SK-MEL-5 (cell line): ENCODE data around the gene TMEM92. TPM values are rescaled to one million over a fixed set of nuclear protein-coding genes. Genes with fewer than 3 reads are reported as not detected.

Experiments
- DNase-seq: peaks from one replicate; pipeline ENCODE4 v3.0.0-alpha.2; 2016; ENCODE audit warnings: low read depth, low spot score
- in situ Hi-C: cut with HindIII; loops from 2 replicates; pipeline ENCODE4 v1.10.0; 2016; ENCODE audit warnings: low sequenced_read_pairs, high pct_unique_total_duplicates, low pct_unique_long_range_greater_than_20kb
- total RNA-seq: library from RNA; depleted of rRNA; stranded (reverse); fragments of >200 nt; shearing (Covaris generic); gene quantifications from 2 replicates; pipeline ENCODE4 v1.2.3, GENCODE V29; 2014

The TMEM92 gene
- total RNA-seq, 1 experiment from 2014 or later, result 0.08 TPM

DNA sequence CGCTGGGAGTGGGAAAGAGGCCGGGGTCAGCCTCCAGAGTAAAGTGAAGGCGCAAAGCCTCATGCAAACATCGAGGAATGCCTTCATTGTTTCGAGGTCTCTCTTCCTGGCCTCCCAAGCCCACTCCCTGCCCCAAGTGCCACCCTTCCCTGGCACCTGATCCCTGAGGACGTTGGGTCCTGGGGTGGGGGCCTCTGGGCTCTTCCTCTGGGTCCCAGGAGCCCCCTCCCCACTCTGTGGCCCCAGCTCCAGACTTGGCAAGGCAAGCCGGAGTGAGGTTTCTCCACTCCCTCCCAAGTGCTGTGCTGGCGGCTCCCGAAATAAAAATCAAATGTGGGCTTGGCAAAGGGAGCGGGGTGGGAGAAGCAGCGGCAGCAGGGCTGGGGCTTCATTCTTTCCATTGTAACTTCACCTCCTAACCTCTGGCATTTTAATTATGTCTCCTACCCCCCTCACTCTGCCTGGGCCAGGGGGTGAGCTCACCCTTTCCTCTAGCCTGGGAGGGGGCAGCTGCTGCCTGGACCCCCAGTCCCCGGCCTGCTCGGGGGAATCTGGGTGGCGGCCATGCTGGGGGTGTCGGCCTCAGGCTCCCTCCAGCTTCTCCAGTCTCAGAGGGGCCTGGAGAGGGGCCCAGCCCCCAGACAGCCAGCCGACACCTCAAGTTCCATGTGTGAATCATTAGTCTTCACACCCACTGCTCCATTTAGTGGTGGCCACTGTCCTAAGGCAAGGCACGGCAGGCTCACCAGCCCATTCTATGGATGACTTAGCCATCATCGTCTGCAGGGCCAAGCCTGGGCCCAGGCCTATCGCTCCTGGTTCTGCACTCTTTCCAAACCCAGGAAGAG, 14.6 kb upstream of the TMEM92 start:
- in situ Hi-C loops, result no loop called here
- no peak for DNase-seq

DNA sequence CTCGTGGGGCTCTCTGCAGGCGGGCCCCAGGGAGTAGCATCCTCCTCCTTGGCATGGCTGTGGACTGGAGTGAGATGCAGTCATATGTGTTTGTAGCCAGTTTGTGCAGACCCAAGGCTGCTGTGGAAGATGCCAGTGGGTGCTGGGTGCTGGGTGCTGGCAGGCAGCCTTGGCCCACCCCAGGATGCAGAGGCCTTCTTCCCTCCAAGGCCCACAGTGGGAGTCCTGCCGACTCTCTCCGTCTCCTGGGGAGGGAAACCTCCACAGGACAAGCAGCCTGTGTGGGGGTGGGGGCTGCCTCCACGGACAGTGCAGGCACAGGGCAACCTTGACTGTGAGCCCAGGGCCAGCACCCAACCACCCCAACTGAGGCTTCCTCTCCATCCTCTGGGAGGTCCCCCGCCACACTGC, 13.8 kb upstream of the TMEM92 start:
- in situ Hi-C loops, result no loop called here
- DNase-seq, result no peak

DNA sequence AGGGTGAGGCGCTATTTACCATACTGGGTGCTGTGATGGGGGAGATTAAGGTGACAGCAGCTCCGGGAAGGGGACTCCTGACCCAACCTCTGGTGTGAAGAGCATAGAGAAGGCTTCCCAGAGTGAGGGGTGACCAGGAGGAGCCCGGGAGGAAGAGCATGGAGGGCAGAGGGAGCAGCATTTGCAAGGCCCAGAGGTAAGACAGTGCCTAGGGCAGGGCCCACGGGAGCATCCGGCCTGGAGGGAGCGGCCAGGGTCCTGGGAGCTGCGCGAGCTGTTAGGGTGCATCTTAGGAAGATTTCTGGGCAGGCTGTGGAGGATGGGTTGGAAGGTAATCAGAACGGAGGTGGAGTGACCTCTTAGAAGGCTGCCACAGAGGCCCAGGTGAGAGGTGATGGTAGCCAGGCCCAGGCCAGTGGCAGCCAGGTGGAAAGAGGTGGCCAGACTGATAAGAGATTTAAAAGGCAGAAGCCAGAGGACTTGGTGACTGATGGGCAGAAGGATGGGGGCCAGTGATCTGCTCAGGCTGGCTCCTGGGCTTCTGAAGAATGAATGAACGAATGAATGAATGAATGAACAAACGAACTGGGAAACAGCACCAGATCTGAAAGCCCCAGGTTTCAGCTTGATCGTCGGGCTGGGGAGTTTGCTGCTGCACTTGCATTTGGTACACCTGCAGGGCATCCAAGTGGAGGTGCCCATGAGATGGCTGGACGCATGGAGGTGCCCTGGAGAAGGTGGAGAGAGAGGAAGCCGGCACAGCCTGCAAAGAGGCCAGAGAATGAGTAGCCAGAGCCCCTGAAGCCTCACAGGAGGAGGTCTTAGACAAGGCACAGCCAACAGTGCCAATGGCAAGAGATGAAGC, 13.0 kb upstream of the TMEM92 start:
- no peak for DNase-seq
- in situ Hi-C loops, result no loop called here

DNA sequence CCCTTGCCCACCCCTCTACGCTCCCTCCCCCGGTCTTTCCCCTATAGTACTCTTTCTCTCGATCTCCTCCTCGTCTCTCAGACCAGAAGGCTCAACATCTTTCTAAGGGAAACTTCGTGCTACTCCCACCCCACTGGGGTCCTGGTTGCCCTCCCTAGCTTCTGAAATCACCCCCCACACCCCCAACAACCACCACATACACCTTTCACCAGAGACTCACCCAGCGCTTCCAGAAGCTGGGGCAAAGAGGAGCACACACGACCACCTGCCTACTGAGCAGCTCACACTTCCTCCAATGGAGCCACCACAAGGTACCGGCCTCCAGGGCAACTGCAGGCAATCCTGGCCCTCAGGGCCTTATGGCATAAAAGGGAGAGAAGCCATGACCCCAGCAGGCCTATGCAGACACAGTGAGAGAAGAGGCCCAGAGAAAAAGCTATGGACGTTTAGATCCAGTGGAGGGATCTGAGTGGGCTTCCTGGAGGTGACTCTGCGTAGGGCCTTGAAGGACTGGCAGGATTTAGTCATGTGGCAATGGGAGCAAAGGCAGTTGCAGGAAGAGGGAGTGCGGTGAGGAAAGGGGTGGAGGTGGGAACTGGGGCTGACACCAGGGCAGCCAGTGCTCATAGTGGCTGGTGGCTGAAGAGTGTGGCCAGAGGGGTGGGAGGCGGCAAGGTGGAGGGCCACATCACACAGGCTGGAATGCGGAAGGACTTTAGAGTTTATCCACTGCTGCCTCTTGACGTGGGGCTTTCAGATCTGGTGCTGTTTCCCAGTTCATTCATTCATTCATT, 12.1 kb upstream of the TMEM92 start:
- in situ Hi-C loops, result no loop called here
- no peak for DNase-seq

- DNase-seq, result no peak
- in situ Hi-C loops, result no loop called here
Observed at GRCh38 chr17:50263331-50264262, 10.7 kb upstream of the TMEM92 start.

DNA sequence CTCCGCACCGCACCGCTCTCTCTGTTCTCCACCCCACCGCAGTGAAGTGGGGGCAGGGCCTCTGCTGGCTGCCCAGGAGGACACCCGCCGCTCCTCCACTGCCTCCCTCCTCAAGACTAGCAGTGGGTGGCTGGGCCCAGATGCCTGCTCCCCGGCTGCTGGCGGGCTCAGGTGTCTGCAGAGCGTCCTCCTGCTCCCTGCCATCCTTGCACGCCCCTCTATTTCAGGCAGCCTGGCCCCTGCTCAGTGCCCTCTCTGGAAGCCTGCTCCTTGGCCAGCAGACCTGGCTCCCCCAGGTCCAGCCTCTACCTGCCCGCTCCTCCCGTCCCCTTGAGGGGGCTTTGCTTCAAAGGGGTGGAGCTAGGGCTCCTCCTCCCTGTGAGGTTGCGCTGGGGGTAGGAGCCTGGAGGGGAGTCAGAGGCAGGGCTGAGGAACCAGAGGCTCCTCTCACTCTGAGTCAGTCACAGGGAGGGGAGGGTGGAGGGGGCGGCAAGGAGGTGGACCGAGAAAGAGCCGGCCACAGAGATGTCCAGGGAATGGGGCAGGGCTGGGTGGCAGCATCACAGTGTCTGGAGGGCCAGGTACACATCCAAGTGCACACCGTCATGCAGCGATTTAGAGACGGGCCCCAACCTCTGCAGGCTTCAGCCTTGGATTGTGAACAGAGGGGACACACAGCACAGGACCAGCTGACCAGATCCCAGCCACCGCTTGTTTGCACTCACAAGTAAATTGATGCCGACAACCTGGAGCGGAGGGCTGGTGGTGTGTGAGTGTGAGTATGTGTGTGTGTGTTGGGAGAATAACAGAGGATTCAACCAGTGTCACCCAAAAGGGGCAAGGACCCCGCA, 9.8 kb upstream of the TMEM92 start:
- in situ Hi-C loops, result no loop called here
- DNase-seq, result no peak

GRCh38 chr17:50265212-50265611, 9.1 kb upstream of the TMEM92 start:
- in situ Hi-C loops, result no loop called here
- no peak for DNase-seq

DNA sequence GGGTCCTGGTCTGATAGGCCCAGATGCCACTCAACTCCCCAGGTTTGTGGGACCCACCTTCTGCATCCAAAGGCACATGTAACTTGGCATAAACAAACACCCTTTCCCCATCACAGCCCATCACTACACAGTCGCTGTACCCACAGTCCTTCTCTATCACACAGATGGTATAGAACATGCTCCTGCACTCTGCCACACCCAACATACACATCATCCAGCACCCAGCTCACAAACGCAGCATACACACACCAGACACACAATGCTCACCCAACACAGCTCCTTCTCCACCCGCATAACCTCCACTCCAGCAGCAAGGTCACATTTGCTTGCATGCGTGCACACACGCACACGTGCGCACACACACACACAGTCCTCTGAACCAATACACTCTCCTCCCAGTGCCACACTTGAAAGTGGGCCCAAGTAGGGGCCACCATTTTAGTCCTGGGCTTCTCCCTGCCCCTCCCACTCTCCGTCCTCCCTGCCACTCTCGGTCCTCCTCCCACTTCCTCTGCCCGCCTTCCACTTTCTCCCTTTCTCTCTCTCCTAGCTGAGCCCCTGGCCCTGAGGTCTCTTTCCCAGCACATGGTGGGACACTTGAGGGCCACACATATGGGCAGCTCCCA, 8.5 kb upstream of the TMEM92 start:
- in situ Hi-C loops, result no loop called here
- no peak for DNase-seq

DNA sequence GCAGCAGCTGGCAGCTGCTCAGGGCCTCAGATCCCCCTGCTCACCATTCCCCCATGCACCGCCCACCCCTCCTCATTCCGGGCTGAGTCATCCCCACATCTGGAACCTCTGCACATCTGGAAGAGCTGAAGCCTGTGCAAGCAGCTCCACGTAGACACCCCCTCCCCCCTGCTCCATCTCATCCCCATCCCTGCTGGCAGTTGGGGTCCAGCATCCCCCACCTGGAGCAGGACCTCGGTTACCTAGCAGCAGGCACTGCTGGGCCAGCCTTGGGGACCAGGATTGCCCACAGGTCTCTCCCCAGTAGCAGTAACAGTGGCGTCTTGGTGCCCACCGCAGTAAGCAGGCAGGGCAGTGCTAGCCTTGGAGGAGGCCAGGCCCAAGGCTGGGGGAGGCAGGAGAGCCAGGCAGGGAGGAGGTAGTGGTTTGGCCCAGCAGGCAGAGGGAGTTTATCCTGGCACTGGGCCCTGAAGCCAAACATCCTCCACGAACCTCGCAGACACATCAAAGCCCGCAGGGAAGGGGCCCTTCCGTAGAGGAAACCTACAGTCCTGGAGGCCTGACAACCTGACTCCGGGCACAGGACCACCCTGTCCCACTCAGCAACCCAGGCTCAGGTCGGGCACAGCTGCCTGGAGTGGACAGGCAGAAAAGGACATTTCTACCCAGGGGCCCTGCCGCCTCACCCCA, 7.7 kb upstream of the TMEM92 start:
- no peak for DNase-seq
- in situ Hi-C loops, result no loop called here

DNA sequence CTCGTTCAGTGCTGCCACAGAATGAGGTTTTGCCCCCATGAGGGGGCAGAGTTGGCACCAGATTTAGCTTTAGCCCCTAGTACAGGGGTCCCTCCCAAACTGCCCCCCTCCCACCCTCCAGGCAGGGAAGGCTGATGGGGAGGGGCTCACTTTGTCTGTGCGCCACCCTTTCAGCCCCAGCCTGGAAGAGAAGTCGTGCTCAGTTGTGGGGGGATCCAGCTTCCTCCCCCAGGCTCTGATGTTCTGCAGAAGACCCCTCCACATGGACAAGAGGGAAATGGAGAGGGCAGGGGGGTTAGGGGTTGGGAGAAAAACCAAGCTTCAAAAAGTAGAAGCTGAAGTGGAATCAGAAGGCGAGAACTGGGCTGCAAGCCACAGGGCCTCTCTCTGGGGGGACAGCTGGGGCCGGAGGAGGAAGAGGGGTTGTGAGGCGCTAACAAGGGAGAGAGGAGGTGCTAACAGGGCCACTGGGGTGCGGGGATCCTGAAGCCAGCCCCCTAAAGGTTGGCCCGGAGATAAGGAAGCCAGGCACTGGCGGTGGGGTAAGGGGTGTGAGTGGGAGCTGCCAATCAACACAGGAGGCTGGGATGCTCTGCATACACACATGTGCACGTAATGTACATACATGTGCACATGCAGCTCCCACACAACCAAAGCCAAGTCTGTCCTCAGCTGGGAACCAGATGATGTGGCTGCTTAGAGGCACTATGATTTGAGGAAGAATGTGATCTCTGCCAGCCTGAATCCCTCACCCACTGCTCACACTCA, 7.0 kb upstream of the TMEM92 start:
- no peak for DNase-seq
- in situ Hi-C loops, result no loop called here

GRCh38 chr17:50268026-50268425, 6.2 kb upstream of the TMEM92 start:
- no peak for DNase-seq
- in situ Hi-C loops, result no loop called here

- in situ Hi-C loops, result no loop called here
- DNase-seq, result no peak
Observed at GRCh38 chr17:50268743-50269275, 5.5 kb upstream of the TMEM92 start.

GRCh38 chr17:50269477-50270434, 4.5 kb upstream of the TMEM92 start:
- in situ Hi-C loops, result no loop called here
- DNase-seq, result peak; percentile 80
